ENCODE measurements around the gene ISCA2. TPM values are rescaled to one million over a fixed set of nuclear protein-coding genes. Genes with fewer than 3 reads are reported as not detected.

The ISCA2 gene
- total and polyA plus RNA-seq, 4 donors: 19.7 to 24.7 (median 21.5) TPM

DNA sequence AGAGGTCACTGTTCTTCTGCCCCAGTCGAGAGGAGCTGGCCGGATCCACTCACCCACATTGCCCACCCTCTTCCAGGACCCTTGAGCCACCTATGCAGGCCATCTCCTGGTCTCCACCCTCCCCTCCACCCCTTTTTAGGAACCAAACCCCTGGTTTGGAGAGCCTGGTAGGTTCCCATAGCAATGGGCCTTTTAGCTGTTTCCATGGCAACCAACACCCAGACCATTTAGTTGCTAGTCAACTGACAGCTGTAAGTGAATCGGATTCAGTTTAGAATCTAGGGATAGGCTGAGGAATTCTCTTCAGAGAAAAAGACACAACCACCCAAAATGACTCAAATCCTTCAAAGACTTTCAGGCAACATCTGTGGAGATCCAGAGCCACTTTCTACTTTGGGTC is 17.0 kb upstream of the ISCA2 start:
- peaks cover 4 to 26% (median 17%) of the 10 kb centered on the region in 4 donors for H3K36me3 ChIP-seq (ENCODE audit: control insufficient read depth in 4 of 4, insufficient read depth in 4 of 4, low read length in 4 of 4)
- H3K4me3 ChIP-seq: no peak overlapping the region
- TF ChIP-seq, protein P1, sequence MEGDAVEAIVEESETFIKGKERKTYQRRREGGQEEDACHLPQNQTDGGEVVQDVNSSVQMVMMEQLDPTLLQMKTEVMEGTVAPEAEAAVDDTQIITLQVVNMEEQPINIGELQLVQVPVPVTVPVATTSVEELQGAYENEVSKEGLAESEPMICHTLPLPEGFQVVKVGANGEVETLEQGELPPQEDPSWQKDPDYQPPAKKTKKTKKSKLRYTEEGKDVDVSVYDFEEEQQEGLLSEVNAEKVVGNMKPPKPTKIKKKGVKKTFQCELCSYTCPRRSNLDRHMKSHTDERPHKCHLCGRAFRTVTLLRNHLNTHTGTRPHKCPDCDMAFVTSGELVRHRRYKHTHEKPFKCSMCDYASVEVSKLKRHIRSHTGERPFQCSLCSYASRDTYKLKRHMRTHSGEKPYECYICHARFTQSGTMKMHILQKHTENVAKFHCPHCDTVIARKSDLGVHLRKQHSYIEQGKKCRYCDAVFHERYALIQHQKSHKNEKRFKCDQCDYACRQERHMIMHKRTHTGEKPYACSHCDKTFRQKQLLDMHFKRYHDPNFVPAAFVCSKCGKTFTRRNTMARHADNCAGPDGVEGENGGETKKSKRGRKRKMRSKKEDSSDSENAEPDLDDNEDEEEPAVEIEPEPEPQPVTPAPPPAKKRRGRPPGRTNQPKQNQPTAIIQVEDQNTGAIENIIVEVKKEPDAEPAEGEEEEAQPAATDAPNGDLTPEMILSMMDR (IDR thresholded peaks at IDR 0.05; ENCODE audit: control extremely low read depth, extremely low read depth): no peak
- H3K9ac ChIP-seq (ENCODE audit: insufficient read depth in 1 of 2, low read length in 2 of 2): no peak overlapping the region
- peaks cover 0 to 3% (median 0%) of the 10 kb centered on the region in 5 donors for H3K4me1 ChIP-seq (ENCODE audit: control insufficient read depth in 5 of 5, insufficient read depth in 5 of 5, low read length in 5 of 5)
- no peaks in the 10 kb centered on the region for H3K27me3 ChIP-seq (ENCODE audit: control insufficient read depth in 3 of 3, insufficient read depth in 3 of 3, low read length in 2 of 3)
- ATAC-seq (ENCODE audit: insufficient read depth, low FRiP score) (no peak), DNase-seq (no peak)
- H3K9me3 ChIP-seq (ENCODE audit: control insufficient read depth in 4 of 4, insufficient read depth in 3 of 4, low read length in 3 of 4): no peaks in the 10 kb centered on the region
- WGBS, 2 donors: 91 to 96% methylated on average over 3 of the region's 3 CpGs
- no peak overlapping the region for H3K27ac ChIP-seq (ENCODE audit: low read depth in 1 of 2, low read length in 1 of 2)

- H3K4me3 ChIP-seq: no peak overlapping the region
- no peak overlapping the region for H3K27ac ChIP-seq (ENCODE audit: low read depth in 1 of 2, low read length in 1 of 2)
- no peaks in the 10 kb centered on the region for H3K9me3 ChIP-seq (ENCODE audit: control insufficient read depth in 4 of 4, insufficient read depth in 3 of 4, low read length in 3 of 4)
- TF ChIP-seq, protein P1 (IDR thresholded peaks at IDR 0.05; ENCODE audit: control extremely low read depth, extremely low read depth): peak; percentile 45
- H3K4me1 ChIP-seq (ENCODE audit: control insufficient read depth in 5 of 5, insufficient read depth in 5 of 5, low read length in 5 of 5): peaks cover 0 to 1% (median 0%) of the 10 kb centered on the region in 5 donors
- DNase-seq (peak; percentile 28 to 47 (median 44)), ATAC-seq (ENCODE audit: insufficient read depth, low FRiP score) (no peak)
- peaks cover 11 to 34% (median 24%) of the 10 kb centered on the region in 4 donors for H3K36me3 ChIP-seq (ENCODE audit: control insufficient read depth in 4 of 4, insufficient read depth in 4 of 4, low read length in 4 of 4)
- no peaks in the 10 kb centered on the region for H3K27me3 ChIP-seq (ENCODE audit: control insufficient read depth in 3 of 3, insufficient read depth in 3 of 3, low read length in 2 of 3)
- WGBS, 2 donors: 96 to 97% methylated on average over 2 of the region's 2 CpGs
- H3K9ac ChIP-seq (ENCODE audit: insufficient read depth in 1 of 2, low read length in 2 of 2): no peak overlapping the region
Measured at GRCh38 chr14:74478996-74479635, 14.4 kb upstream of the ISCA2 start.

DNA sequence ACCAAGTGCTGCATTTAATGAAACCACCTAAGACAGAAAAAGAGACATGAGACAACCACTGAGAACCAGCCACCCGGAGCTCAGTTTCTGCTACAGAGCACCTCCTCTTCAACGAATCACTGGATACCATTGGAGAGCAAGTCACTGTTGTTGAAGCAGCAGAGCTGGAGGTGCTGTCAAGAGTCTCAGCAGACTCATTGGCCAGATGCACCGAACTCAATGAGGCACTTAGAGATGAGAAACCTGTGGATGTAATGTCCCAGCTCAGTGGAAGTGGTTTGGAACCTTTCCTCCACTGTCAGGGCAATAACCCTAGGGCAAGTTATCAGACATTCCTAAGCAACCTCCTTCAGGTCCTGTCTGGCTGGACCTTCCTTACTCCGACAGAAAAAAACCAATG is 13.5 kb upstream of the ISCA2 start:
- 78 to 90% methylated on average over 4 of the region's 4 CpGs for WGBS, 2 donors
- Histone ChIP-seq H3K9ac (ENCODE audit: insufficient read depth in 1 of 2, low read length in 2 of 2) (no peak overlapping the region), H3K36me3 (ENCODE audit: control insufficient read depth in 4 of 4, insufficient read depth in 4 of 4, low read length in 4 of 4) (peaks cover 11 to 35% (median 27%) of the 10 kb centered on the region in 4 donors)

More for the DNA sequence above, 13.5 kb upstream of the ISCA2 start:
- TF ChIP-seq, protein P1 (IDR thresholded peaks at IDR 0.05; ENCODE audit: control extremely low read depth, extremely low read depth): no peak
- no peak overlapping the region for H3K27ac ChIP-seq (ENCODE audit: low read depth in 1 of 2, low read length in 1 of 2)
- ATAC-seq (ENCODE audit: insufficient read depth, low FRiP score) (no peak), DNase-seq (no peak)
- peaks cover 0 to 1% (median 0%) of the 10 kb centered on the region in 5 donors for H3K4me1 ChIP-seq (ENCODE audit: control insufficient read depth in 5 of 5, insufficient read depth in 5 of 5, low read length in 5 of 5)
- no peak overlapping the region for H3K4me3 ChIP-seq
- no peaks in the 10 kb centered on the region for H3K27me3 ChIP-seq (ENCODE audit: control insufficient read depth in 3 of 3, insufficient read depth in 3 of 3, low read length in 2 of 3)
- no peaks in the 10 kb centered on the region for H3K9me3 ChIP-seq (ENCODE audit: control insufficient read depth in 4 of 4, insufficient read depth in 3 of 4, low read length in 3 of 4)

Measured in lung (tissue), 12 donors.